VCaP (cell line): ENCODE results near the gene SLC6A16.

ENCODE experiments used
- H3K27ac ChIP-seq: fragments of 450-650 bp; 2 replicates; pipeline ENCODE4 v1.5.1; 2017
- CTCF ChIP-seq: fragments of 450-650 bp; conservative IDR thresholded peaks from 2 replicates; pipeline ENCODE4 v1.5.1; 2017; ENCODE audit warnings: mild to moderate bottlenecking, moderate library complexity

The SLC6A16 gene

GRCh38 chr19:49256691-49257090 lies 68.3 kb downstream of the SLC6A16 start:
- TF ChIP-seq CTCF, result no peak
- no peak overlapping the region for H3K27ac ChIP-seq

- H3K27ac ChIP-seq, result no peak overlapping the region
- no peak for TF ChIP-seq CTCF
These were observed 69.3 kb downstream of the SLC6A16 start for GRCh38 chr19:49255674-49256073.

- no peak for TF ChIP-seq CTCF
- no peak overlapping the region for H3K27ac ChIP-seq
These were observed 75.1 kb downstream of the SLC6A16 start for GRCh38 chr19:49249933-49250332.

- H3K27ac ChIP-seq, result no peak overlapping the region
- no peak for TF ChIP-seq CTCF
These were observed 77.3 kb downstream of the SLC6A16 start for GRCh38 chr19:49247676-49248075.

GRCh38 chr19:49244256-49244655 lies 80.7 kb downstream of the SLC6A16 start:
- H3K27ac ChIP-seq, result no peak overlapping the region
- TF ChIP-seq CTCF, result no peak

DNA sequence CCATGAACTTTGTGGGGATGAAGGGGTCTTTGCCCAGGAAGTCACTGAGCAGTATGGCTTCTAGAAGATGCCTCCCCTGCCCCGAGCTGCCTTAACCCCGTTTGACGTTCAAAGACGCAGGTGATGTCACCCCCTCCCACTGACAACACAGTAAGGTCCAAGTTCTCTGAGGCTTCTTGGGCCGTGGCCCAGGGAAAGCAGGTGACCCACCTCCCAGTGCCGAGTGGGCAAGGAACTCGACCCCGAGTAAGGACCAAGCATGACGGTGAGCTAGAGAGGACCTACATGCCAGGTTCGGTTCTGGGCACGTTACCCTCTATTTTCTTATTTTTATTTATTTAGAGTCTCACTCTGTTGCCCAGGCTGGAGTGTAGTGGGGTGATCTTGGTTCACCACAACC lies 81.3 kb downstream of the SLC6A16 start:
- TF ChIP-seq CTCF, result no peak
- H3K27ac ChIP-seq, result no peak overlapping the region

DNA sequence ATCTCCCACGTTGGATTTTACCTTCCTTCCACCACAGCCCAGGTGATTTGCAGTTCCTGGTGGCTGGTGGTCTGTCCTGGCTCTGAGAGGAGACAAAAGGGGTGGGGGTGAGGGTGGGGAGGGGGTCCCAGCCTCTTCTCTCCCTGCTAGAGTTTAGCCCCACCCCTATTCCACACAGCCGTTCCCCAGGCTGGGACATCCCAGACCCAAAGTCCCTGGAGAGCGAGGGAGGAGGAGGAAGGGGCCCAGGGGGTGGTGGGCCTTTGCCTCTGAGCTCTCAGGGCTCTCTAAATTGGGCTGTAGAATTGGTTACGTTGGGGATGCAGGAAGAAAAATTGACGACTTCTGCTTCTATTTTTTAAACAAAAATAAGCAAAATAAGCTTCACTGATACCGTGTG lies 81.9 kb downstream of the SLC6A16 start:
- H3K27ac ChIP-seq, result no peak overlapping the region
- TF ChIP-seq CTCF, result no peak

GRCh38 chr19:49241769-49242168 lies 83.2 kb downstream of the SLC6A16 start:
- H3K27ac ChIP-seq, result no peak overlapping the region
- no peak for TF ChIP-seq CTCF
